Fibroblast of skin of scalp (primary cell): Measurements from ENCODE around the gene BBS7.
A peak's percentile ranks its signal among the peaks of the same experiment; 100 is the strongest.

Experiments used
- DNase-seq: peaks from one replicate; pipeline ENCODE4 v3.0.0-alpha.2; 2013

The BBS7 gene

GRCh38 chr4:121824950-121825349, 45.3 kb downstream of the BBS7 start:
- DNase-seq, result no peak

GRCh38 chr4:121824171-121824527, 46.1 kb downstream of the BBS7 start:
- no peak for DNase-seq

GRCh38 chr4:121823505-121824170, 46.6 kb downstream of the BBS7 start, which contains the start of gene CCNA2:
Gene CCNA2 (minus strand): TSS chr4:121823883. CDS start chr4:121823628, 255 bp downstream.
- DNase-seq, result peak; percentile 97

- DNase-seq, result peak; percentile 49
Observed at GRCh38 chr4:121822796-121823504, 47.3 kb downstream of the BBS7 start.

- DNase-seq, result no peak
Observed at GRCh38 chr4:121822047-121822446, 48.2 kb downstream of the BBS7 start.

GRCh38 chr4:121819216-121819965, 50.9 kb downstream of the BBS7 start:
- peak; percentile 64 for DNase-seq

- DNase-seq, result no peak
Observed at GRCh38 chr4:121818215-121818614, 52.1 kb downstream of the BBS7 start.

- DNase-seq, result no peak
Observed at GRCh38 chr4:121817701-121818100, 52.6 kb downstream of the BBS7 start.

- no peak for DNase-seq
Observed at GRCh38 chr4:121817006-121817405, 53.3 kb downstream of the BBS7 start.

GRCh38 chr4:121814756-121815155, 55.5 kb downstream of the BBS7 start:
- DNase-seq, result peak; percentile 39

- DNase-seq, result no peak
Observed at GRCh38 chr4:121811122-121811521, 59.2 kb downstream of the BBS7 start.

GRCh38 chr4:121806411-121806810, 63.9 kb downstream of the BBS7 start:
- no peak for DNase-seq

GRCh38 chr4:121801715-121802075, 68.6 kb downstream of the BBS7 start:
- DNase-seq, result no peak

- peak; percentile 97 for DNase-seq
Observed at GRCh38 chr4:121800961-121801714, 69.1 kb downstream of the BBS7 start, which contains the start of gene EXOSC9. Gene EXOSC9 (plus strand): TSS chr4:121801323. CDS start chr4:121801425, 102 bp downstream.

- no peak for DNase-seq
Observed at GRCh38 chr4:121800638-121800960, 69.7 kb downstream of the BBS7 start.

GRCh38 chr4:121799867-121800501, 70.3 kb downstream of the BBS7 start:
- DNase-seq, result no peak

GRCh38 chr4:121799208-121799823, 71.0 kb downstream of the BBS7 start:
- no peak for DNase-seq

- peak; percentile 53 for DNase-seq
Observed at GRCh38 chr4:121796283-121796682, 74.0 kb downstream of the BBS7 start.

- no peak for DNase-seq
Observed at GRCh38 chr4:121794505-121795188, 75.6 kb downstream of the BBS7 start.

- DNase-seq, result no peak
Observed at GRCh38 chr4:121792966-121793365, 77.3 kb downstream of the BBS7 start.

GRCh38 chr4:121791481-121791880, 78.8 kb downstream of the BBS7 start:
- DNase-seq, result peak; percentile 88
